Left lung (tissue), 10 donors: ENCODE data around the gene ENPP7. TPM values are rescaled to one million over a fixed set of nuclear protein-coding genes. Genes with fewer than 3 reads are reported as not detected.

Experiments
- ATAC-seq: fragments of 200-7000 bp; cut with Tn5 transposase; one replicate; pipeline ENCODE4 v1.9.1; 2020; ENCODE audit warnings: moderate library complexity
- DNase-seq, 4 donors: peaks; one replicate each; pipeline ENCODE4 v3.0.0-alpha.2; 2013 to 2020
- H3K27ac ChIP-seq, 2 donors: fragments of 200-600 bp; sonication (generic) in 1 of 2; one replicate each; pipeline versions ENCODE4 v1.5.0 to v1.8.0; 2020 to 2021
- H3K27me3 ChIP-seq, 2 donors: fragments of 200-600 bp; sonication (generic) in 1 of 2; one replicate each; pipeline versions ENCODE4 v1.5.0 to v1.8.0; 2020 to 2021
- H3K36me3 ChIP-seq, 2 donors: fragments of 200-600 bp; sonication (generic) in 1 of 2; one replicate each; pipeline versions ENCODE4 v1.5.0 to v1.8.0; 2020 to 2021
- H3K4me1 ChIP-seq, 2 donors: fragments of 200-600 bp; one replicate each; pipeline ENCODE4 v1.8.0; 2021
- H3K4me3 ChIP-seq, 2 donors: fragments of 200-600 bp; sonication (generic) in 1 of 2; one replicate each; pipeline versions ENCODE4 v1.5.0 to v1.8.0; 2020 to 2021; ENCODE audit warnings: mild to moderate bottlenecking in 1 of 2
- H3K9me3 ChIP-seq, 2 donors: fragments of 200-600 bp; sonication (generic) in 1 of 2; one replicate each; pipeline versions ENCODE4 v1.5.0 to v1.8.0; 2020 to 2021
- CTCF ChIP-seq, 2 donors: fragments of 200-600 bp; sonication (generic) in 1 of 2; IDR thresholded peaks; one replicate each; pipeline versions ENCODE4 v1.5.0 to v1.8.0; 2021; ENCODE audit warnings: antibody characterized with exemption in 2 of 2
- intact Hi-C, 2 donors: fragments of 100-400 bp; cut with DNase I; formaldehyde crosslinking; loops; one replicate each; pipeline versions ENCODE4 v1.11.2 to v1.14.2; 2022
- polyA plus RNA-seq, 6 donors: library from polyadenylated mRNA; unstranded; fragments of 120-200 nt; gene quantifications; one replicate each; pipeline ENCODE4 v1.2.1, GENCODE V29; 2013; ENCODE audit not compliant: insufficient read length in 6 of 6
- total RNA-seq, 2 donors: library from RNA; stranded (reverse); fragmentation: NEBNext Ultra II Directional; extraction: Animal tissue kit (Norgen Biotek cat#: 25700); gene quantifications; one replicate each; pipeline ENCODE4 v1.2.1, GENCODE V29; 2021
- donor health status: DM: no; HTN: yes; CAD: no.
- donor health status: DM: no; HTN: no; CAD: no.

ENPP7 gene
- total and polyA plus RNA-seq, 8 donors, result 0.18 TPM; not detected in 7

- Histone ChIP-seq H3K27ac (no peak overlapping the region), H3K4me1 (peaks cover 0 to 4% of the 10 kb centered on the region in 2 donors), H3K9me3 (no peaks in the 10 kb centered on the region), H3K27me3 (peaks cover 0 to 44% of the 10 kb centered on the region in 2 donors), H3K4me3 (no peak overlapping the region), H3K36me3 (no peaks in the 10 kb centered on the region)
- ATAC-seq (no peak), DNase-seq (no peak)
- no peak for TF ChIP-seq CTCF (IDR thresholded peaks at IDR 0.05)
- intact Hi-C loops, result no loop called here
Observed at GRCh38 chr17:79711715-79712305, 18.9 kb upstream of the ENPP7 start.

GRCh38 chr17:79713391-79713790, 17.4 kb upstream of the ENPP7 start:
- peaks cover 0 to 31% of the 10 kb centered on the region in 2 donors for H3K27me3 ChIP-seq
- H3K27ac ChIP-seq, result no peak overlapping the region
- no peak for TF ChIP-seq CTCF (IDR thresholded peaks at IDR 0.05)
- H3K9me3 ChIP-seq, result no peaks in the 10 kb centered on the region
- no peaks in the 10 kb centered on the region for H3K36me3 ChIP-seq
- DNase-seq (no peak), ATAC-seq (no peak)
- H3K4me1 ChIP-seq, result peaks cover 0 to 2% of the 10 kb centered on the region in 2 donors
- H3K4me3 ChIP-seq, result no peak overlapping the region
- intact Hi-C loops, result no loop called here

GRCh38 chr17:79714176-79715097, 16.3 kb upstream of the ENPP7 start:
- intact Hi-C loops, result no loop called here
- no peak for DNase-seq

GRCh38 chr17:79715098-79715942, 15.4 kb upstream of the ENPP7 start:
- no peak for DNase-seq
- no peak overlapping the region for H3K27ac ChIP-seq
- H3K36me3 ChIP-seq, result no peaks in the 10 kb centered on the region
- ATAC-seq, result no peak
- H3K4me3 ChIP-seq, result no peak overlapping the region
- H3K4me1 ChIP-seq, result no peaks in the 10 kb centered on the region
- peaks cover 0 to 30% of the 10 kb centered on the region in 2 donors for H3K27me3 ChIP-seq
- no peaks in the 10 kb centered on the region for H3K9me3 ChIP-seq
- TF ChIP-seq CTCF (IDR thresholded peaks at IDR 0.05), result no peak
- intact Hi-C loops, result no loop called here

More at GRCh38 chr17:79714176-79715097, 16.3 kb upstream of the ENPP7 start:
- H3K4me3 ChIP-seq, result no peak overlapping the region
- H3K4me1 ChIP-seq, result no peaks in the 10 kb centered on the region
- H3K27ac ChIP-seq, result no peak overlapping the region
- peaks cover 0 to 30% of the 10 kb centered on the region in 2 donors for H3K27me3 ChIP-seq
- H3K9me3 ChIP-seq, result no peaks in the 10 kb centered on the region
- ATAC-seq, result no peak
- no peaks in the 10 kb centered on the region for H3K36me3 ChIP-seq
- TF ChIP-seq CTCF (IDR thresholded peaks at IDR 0.05), result no peak
